ENCODE data around the gene MYG1. TPM values are rescaled to one million over a fixed set of nuclear protein-coding genes. Genes with fewer than 3 reads are reported as not detected.

Gene MYG1
- total and polyA plus RNA-seq, 2 donors (not counting 3 experiments of a cell fraction or from before 2014, with no cell fraction given) = 65.5 to 65.8 TPM

DNA sequence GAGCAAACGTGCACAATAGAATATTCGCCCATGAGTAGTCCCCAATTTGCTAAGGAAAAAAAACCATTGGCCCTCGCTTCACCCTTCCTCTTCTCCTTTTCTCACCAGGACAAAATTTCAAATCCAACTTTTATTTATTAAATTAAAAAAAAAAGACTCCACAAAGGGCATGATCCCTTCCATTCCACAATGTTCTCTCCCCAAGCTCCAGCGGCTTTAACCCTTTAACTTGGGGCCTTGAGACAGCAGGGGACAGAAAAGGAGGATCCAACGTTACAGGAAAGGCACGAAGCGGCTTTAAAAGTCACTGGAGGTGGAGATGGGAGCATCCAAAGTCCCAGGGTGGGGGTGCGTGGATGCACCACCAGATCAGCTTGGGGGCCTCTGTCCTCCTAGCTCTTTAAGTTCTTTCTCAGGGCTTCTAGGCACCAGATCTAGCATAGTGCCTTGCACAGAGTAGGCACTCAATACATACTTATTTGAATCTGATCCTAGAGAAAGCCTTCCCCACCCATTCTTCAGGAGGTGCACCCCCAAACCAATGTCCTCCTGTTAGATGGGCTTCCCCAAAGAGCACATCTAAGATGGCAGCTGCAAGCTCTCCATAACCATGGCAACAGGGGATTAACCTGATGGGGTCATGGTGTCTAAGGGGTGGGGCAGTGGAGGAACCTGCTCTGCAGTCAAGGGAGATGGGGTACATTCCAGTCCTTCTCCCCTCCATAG lies 27.1 kb downstream of the MYG1 start:
- intact Hi-C loops (cut with micrococcal nuclease) (loop anchor here (1.0 kb wide), 1 partner anchor 19 kb away; no protein-coding TSS in a partner anchor), dilution Hi-C loops (cut with MboI; ENCODE audit: extremely low pct_ligation_motif_present, low sequenced_read_pairs) (no loop called here)
- H2AFZ ChIP-seq (ENCODE audit: low read depth, low read length) = no peak overlapping the region
- POLR2A ChIA-PET = interaction anchor here (0.6 kb wide), 1 partner anchor 90 kb away, joined by 3 read pairs; no protein-coding TSS in a partner anchor
- no peaks in the 10 kb centered on the region for H3K9me3 ChIP-seq (replicated peaks; ENCODE audit: control insufficient read depth, insufficient read depth, low read length)
- H3K9ac ChIP-seq (replicated peaks; ENCODE audit: extremely low read depth, insufficient read depth, low read length) = no peak overlapping the region
- no peaks in the 10 kb centered on the region for H4K20me1 ChIP-seq (replicated peaks; ENCODE audit: control insufficient read depth, extremely low read depth, insufficient read depth, low read length)
- CTCF ChIA-PET = interaction anchor here (0.8 to 13.2 kb wide), 9 partner anchors 14 to 182 kb away, joined by 4 to 225 read pairs (median 7); no protein-coding TSS in a partner anchor
- TF ChIP-seq POLR2AphosphoS5 (IDR thresholded peaks at IDR 0.05; ENCODE audit: insufficient read depth, low read depth, low read length) (no peak), POLR2A (IDR thresholded peaks at IDR 0.05; ENCODE audit: low read depth, low read length) (no peak), MYC (IDR thresholded peaks at IDR 0.05; ENCODE audit: low read depth, low read length) (no peak), FOS (IDR thresholded peaks at IDR 0.05; ENCODE audit: borderline replicate concordance, insufficient read depth, low read length) (no peak), GATA2 (IDR thresholded peaks at IDR 0.05; ENCODE audit: insufficient read depth, insufficient read length, low read depth, low read length) (no peak)
- TF ChIP-seq, protein P1, sequence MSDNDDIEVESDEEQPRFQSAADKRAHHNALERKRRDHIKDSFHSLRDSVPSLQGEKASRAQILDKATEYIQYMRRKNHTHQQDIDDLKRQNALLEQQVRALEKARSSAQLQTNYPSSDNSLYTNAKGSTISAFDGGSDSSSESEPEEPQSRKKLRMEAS (IDR thresholded peaks at IDR 0.05; ENCODE audit: insufficient read depth, insufficient read length) = no peak
- TF ChIP-seq, protein P2, sequence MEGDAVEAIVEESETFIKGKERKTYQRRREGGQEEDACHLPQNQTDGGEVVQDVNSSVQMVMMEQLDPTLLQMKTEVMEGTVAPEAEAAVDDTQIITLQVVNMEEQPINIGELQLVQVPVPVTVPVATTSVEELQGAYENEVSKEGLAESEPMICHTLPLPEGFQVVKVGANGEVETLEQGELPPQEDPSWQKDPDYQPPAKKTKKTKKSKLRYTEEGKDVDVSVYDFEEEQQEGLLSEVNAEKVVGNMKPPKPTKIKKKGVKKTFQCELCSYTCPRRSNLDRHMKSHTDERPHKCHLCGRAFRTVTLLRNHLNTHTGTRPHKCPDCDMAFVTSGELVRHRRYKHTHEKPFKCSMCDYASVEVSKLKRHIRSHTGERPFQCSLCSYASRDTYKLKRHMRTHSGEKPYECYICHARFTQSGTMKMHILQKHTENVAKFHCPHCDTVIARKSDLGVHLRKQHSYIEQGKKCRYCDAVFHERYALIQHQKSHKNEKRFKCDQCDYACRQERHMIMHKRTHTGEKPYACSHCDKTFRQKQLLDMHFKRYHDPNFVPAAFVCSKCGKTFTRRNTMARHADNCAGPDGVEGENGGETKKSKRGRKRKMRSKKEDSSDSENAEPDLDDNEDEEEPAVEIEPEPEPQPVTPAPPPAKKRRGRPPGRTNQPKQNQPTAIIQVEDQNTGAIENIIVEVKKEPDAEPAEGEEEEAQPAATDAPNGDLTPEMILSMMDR (IDR thresholded peaks at IDR 0.05; ENCODE audit: extremely low read depth in 1 of 2, insufficient read depth in 1 of 2, low read depth in 1 of 2, low read length in 2 of 2) = no peak
- BruUV-seq (replicated peaks) = no TSS peak
- no peaks in the 10 kb centered on the region for H3K9me1 ChIP-seq (replicated peaks; ENCODE audit: control insufficient read depth, extremely low read depth, insufficient read depth, low read length)
- H3K4me3 ChIP-seq (replicated peaks in 1 of 3; ENCODE audit: insufficient read depth in 1 of 3, low read depth in 1 of 3, low read length in 3 of 3) = no peak overlapping the region
- H3K36me3 ChIP-seq (ENCODE audit: control insufficient read depth in 2 of 2, extremely low read depth in 1 of 2, insufficient read depth in 2 of 2, low read length in 2 of 2) = no peaks in the 10 kb centered on the region
- DNase-seq (ENCODE audit: low read depth, low spot score) (no peak), FAIRE-seq (no peak)
- no peak overlapping the region for H3K27ac ChIP-seq (ENCODE audit: insufficient read depth, low read depth, low read length)
- H3K27me3 ChIP-seq (ENCODE audit: control insufficient read depth in 2 of 2, insufficient read depth in 2 of 2, low read length in 2 of 2) = peaks cover 0 to 3% of the 10 kb centered on the region in 2 experiments
- H3K4me2 ChIP-seq (ENCODE audit: insufficient read depth, low read length) = no peak overlapping the region
- no peaks in the 10 kb centered on the region for H3K79me2 ChIP-seq (ENCODE audit: control insufficient read depth, insufficient read depth, low read length)
- H3K4me1 ChIP-seq (ENCODE audit: control insufficient read depth, extremely low read depth, insufficient read depth, low read length) = peaks cover 13% of the 10 kb centered on the region

Data from endothelial cell of umbilical vein (primary cell).